Ovary (tissue), 3 donors: ENCODE results near the gene UGP2.

Experiments used
- CTCF ChIP-seq, 3 donors: fragments of 450-650 bp in 2 of 3; fragments of 200-600 bp in 1 of 3; IDR thresholded peaks; one replicate each; pipeline versions ENCODE4 v1.5.1 to v1.8.0; 2016 to 2022; ENCODE audit warnings: antibody characterized with exemption in 3 of 3, mild to moderate bottlenecking in 1 of 3
- EP300 ChIP-seq: sonication (generic); formaldehyde crosslinking; IDR thresholded peaks from one replicate; pipeline ENCODE4 v1.6.1; 2017; ENCODE audit warnings: antibody characterized with exemption
- POLR2A ChIP-seq: fragments of 450-650 bp; IDR thresholded peaks from one replicate; pipeline ENCODE4 v1.6.1; 2017; ENCODE audit warnings: antibody characterized with exemption, mild to moderate bottlenecking, moderate library complexity
- donor health status: DM: no; HTN: no; CAD: no.

GRCh38 chr2:63863707-63864106 lies 22.0 kb downstream of the UGP2 start:
- TF ChIP-seq POLR2A (no peak), CTCF (IDR thresholded peaks at IDR 0.05) (no peak), EP300 (no peak)
